Epidermal melanocyte (primary cell): ENCODE results near the gene NOTCH1.

Experiments
- DNase-seq: peaks from one replicate; pipeline ENCODE4 v3.0.0; 2011; ENCODE audit warnings: low spot score; ENCODE audit not compliant: insufficient read length

NOTCH1 gene

DNA sequence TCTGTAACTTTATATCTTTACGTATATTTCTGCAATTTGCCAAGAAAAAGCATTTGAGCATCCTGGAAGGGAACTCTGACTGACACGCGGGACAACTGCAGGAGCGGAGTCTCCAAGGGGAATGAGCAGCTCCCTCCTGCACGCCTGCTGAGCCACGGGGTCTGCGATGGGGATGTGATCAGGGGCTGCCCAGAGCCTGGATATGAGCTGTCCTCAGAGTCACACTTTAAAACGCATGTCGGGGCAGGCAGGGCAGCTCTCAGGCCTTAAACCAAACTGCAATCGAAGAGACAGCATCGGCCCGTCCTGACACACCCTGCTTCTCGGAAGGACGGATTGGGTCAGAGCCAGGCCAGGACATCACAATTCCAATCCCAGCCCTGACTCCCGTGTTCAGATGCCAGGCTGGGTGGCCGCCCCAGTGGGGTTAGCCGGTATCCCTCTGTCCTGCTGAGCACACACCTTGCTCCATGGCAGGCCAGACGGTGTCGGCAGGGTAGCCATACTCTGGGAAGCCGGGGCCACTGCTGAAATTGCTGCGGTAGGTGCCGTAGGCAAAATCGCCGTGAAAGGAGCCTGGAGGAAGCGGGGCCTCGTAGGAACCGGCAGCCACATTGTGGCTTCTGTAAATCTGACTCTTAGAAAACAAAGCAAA is 80.2 kb downstream of the NOTCH1 start:
- DNase-seq = no peak

DNA sequence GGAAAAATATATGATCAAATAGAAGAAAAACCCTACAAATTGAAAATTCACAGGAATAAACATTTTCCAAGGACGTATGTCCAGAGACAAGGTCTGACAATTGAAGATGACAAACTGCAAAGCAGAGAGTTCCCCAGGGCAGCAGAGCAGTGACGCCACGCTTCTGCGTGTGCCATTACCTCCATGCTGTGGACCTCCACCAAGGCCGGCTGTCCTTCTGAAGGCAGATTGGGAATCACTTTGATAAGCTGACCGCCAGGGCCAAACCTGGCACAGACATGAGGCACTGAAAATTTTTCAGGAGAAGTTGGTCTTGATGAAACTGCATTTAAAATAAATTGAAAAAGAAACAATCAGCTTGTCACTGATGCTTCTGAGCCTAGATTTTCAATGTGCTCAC is 81.6 kb downstream of the NOTCH1 start:
- DNase-seq = no peak

DNA sequence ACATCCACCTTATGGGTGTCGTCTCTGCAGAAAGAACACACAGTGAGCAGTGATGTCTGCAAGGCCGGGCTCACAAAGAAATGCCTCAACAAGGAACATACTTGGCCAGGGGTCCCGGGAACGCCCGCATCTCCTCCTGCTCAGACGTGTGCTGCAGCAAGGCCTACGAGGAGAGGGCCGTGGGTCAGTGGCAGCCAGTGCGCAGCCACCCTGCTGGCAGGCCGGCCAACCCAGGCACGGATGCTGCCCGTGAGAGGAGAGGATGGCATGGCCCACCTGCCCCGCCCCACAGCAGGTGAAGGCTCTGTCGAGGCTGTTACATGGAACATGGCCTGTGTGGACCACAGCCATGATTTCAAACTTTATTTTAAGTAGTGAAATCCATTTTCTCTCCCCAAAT is 82.3 kb downstream of the NOTCH1 start:
- DNase-seq = no peak

DNA sequence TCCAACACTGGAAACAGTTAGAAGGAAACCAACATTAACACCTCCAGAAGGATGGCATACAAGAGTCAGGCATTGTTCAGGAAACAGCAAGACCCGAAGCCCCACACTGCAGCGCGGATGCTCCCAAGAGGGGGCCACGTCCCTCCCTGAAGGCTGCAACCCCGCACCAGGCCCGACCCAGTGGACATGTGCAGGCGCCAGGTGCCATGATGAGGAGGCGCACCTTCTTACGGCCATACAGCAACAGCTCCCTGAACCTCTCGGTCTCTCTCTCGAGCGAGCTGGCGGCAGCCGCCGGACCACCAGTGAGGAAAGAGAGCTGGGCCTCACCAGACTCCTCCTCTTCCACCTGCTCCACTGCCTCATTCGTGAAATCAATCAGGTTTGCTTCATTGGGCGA is 83.2 kb downstream of the NOTCH1 start:
- no peak for DNase-seq

DNA sequence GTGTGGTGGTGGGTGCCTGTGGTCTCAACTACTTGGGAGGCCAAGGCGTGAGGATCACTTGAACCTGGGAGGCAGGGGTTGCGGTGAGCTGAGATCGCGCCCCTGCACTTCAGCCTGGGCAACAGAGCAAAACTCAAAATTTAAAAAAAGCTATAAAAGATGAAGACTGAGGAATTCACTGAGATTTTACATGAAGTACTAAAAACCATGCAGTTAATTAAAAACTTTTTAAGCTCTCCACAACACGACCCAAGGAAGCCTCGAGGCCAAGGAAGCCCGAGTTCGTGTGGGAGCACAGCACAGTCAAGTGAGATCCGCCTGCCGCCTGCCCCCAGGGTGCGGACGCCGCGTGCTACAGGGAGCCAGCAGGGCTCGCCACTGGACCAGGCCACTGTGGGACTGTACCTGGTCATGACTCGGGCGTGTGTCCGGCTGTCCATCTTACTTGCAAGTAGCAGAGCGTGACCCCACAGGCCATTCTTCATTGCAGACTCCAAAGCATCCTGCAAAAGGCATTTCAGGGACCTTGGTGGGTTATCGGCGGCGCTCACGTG is 85.0 kb downstream of the NOTCH1 start:
- DNase-seq = no peak

DNA sequence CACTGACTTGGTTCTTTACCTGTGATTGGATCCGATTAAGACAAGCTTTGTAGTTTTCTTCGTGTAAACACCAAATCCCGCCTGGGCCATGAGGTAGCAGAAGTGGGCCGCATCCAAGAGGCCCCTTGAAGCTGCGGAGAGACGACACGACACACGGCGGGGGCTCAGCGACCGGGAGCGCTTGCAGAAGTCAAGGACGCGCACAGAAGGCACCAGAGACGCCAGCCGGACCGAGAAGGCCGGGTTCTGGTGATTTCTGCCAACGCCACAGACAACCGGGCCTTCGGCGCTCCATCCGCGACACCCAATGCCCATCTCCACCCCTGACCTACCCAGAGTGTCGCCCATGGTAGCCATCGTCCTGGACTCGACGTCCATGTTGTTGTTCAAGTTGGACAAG is 86.4 kb downstream of the NOTCH1 start:
- no peak for DNase-seq

DNA sequence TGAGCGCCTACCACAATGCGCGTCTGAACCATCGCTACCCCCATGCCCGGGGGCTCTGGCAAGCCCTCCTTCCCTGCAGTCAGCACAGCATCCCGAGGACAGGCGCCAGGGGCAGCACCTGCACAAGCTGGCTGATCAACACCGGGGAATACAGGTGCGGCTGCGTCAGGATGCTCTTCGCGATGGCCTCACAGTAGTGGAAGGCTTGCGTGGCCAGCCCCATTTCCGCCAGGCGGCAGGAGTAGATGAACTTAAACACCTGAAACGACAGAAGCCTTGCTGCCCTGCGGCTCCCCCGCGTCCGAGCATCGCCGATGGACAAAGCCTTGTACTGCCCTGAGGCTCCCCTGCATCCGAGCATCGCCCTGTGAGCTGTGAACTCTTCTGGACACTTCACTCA is 88.5 kb downstream of the NOTCH1 start:
- no peak for DNase-seq

DNA sequence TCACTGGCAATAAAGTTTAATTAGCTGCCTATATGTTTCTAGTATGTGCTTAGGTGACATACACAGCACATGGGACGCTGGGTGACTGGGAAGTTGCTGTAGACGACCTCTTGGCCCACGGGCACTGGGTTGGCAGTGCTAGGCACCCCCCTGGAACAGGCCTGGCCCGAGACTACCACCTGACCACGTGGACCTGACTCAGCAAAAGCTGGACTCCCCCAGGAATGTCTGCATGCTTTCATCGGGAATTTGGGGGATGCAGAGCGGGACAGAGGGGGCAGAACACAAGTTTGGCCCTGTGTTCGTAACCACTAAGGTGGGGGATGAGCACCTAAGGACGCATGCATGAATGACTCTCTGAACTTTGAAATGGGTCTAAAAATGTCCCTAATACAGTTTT is 89.6 kb downstream of the NOTCH1 start:
- no peak for DNase-seq

DNA sequence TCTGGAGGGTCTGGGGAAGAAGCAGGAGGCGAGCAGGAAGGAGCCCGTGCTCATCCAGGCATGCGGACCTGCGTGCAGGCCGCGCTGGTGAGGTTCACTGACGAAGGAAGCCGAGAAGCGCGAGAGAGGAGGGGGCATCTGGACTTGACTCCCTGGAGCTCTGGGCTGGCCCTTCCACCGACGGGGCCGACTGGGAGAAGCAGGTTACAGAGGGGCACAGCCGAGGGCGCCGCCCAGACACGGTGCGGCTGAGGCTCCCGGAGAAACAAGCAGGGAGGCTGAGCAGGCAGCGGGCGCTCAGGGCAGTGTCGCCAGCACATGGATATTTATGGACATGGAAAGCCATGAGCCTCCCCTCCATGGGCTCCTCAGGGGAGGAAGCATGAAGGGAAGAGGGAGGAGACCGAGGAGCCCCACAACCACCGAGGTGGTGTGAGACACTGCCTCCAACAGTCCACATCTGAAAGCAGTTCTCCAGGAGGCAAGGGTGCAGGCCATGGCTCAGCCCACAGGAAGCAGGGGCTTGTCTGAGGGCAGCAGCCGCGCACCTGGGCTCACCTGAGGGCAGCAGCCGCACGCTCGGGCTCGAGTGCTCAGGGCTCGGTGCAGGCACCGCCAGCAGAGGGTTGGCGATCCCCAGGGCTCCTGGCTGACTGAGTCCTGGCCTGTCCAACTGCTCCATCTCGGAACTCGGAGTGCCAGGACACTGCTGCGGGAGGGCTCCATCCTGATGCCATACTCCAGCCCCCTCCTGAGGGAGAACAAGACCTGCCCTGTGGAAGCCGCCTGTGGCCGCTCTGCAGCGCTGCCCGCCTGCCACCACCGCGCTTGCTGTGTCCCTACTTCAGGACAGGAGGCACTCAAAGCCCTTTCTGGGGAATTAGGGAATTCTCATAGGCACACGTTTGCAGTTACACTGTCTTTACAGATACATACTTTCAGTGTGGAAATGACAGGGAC is 90.5 kb downstream of the NOTCH1 start:
- DNase-seq = no peak

DNA sequence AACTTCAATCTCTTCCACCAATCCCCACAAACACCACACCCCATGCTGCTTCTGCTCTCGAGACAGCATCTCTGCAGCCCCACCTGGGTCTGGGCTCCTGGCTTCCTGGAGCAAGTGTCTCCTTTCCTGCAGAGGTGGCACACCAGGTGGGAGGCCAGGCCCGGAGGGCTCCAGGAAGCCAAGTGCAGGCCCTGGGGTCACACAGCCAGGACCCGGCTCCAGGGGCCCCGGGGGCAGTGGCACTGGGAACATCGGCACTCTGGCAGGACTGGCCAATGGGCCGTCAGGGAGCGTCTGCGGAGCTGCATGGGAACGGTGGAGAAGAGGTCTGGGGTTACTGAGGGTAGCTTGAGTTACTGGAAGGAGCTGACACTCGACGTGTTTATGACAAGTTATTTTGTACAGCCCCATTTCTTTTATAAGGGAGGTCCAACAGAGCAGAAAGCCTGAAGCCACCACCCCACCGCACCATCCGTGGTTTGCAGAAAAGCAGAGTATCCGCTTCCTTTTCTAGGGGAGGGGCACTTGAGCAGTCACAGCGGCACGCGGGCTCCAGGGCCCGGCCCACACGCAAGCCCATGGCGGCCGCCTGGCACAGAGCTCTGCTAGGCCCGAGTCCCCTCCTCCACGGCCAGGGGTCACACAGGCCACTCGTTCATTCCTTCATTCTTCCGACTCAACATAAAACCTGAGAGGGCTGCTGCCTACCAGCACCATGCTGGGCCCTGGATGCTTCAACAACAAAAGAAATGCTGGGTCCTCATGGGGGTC is 91.6 kb downstream of the NOTCH1 start:
- no peak for DNase-seq

DNA sequence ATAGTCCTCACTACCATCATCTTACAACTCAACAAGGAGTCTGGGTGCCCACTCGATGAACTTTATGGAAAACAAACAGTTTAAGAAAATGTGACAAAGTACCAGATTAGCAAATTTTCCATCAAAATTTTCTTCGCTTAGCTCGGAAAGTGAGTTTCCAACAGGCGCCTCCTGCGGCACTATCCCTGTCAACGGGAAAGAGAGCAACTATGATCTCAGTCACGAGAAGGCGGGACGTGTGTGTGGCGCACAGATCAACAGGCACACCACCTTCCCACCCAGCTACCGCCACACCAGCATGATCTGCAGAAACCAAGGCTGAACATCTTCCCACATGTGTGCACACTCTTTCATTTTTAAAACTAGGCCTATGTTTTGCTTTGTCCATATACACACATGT is 92.5 kb downstream of the NOTCH1 start:
- DNase-seq = no peak

DNA sequence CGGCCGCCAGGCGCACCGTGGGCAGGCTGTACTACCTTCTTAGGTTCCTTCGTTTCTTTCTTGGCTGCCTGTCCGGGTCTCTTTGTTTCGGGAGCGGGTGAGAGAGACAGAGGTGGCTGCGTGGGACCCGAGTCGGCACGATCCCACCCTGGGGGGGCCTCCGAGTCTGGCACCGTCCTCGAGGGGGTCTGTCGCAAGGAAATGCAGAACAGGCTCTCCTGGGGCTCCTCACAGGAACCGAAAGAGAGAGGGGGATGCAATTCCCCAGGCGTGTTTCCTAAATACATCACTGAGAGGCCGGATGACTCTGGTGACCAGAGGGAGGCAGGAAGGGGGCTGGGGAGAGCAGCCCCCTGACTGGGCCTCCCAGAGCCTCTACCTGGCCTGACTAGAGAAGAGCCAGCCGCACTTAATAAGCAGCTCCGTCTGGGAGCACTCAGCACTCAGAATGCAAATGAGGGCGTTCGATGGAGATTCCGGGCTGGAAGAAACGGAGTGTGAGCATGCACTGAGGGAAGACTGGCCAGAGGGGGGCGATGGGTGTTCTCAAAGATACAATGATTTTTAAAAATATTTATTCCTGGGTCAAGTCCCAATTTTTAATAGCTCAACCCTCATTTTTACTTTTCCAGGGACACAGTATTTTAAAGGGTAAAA is 94.5 kb downstream of the NOTCH1 start:
- DNase-seq = no peak

DNA sequence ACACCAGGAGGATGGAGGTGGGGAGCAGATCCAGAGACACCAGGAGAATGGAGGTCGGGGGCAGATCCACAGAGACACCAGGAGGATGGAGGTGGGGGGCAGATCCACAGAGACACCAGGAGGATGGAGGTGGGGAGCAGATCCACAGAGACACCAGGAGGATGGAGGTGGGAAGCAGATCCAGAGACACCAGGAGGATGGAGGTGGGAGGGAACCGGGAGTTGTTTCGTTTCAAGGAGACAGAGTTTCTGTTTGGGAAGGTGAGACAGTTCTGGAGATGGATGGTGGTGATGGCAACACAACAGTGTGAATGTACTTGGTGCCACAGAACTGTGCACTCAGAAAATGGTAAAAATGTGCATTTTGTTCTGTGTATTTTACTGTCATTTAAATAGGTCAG is 97.2 kb downstream of the NOTCH1 start:
- no peak for DNase-seq

DNA sequence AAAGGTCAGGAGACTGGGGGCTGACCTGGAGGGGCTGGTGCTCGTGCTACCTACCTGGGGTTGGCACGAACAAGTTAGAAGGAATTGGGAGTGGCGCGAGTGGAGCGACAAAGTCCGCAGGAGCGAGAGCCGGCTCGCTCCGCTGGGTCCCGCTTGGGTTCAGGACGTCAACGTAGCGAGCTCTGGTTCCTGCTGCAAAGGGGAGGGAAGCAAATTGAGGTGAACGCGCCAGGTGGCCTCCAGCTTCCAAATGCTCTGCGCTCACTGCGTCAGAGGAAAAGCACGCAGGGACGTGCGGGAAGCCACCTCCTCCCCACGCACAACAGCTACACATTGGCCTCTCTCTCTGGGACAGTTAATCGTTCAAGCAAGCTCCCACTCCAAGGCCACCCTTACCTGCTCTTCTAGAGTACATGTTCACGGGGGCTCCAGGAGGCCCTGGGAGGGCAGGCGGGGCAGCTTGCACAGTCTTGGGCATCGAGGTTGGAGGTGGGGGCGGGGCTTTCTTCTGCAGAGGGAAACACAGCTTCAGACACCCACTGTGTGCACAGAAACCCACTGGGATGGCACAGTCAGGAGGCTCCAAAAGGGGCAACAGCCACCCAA is 98.6 kb downstream of the NOTCH1 start:
- DNase-seq = no peak

DNA sequence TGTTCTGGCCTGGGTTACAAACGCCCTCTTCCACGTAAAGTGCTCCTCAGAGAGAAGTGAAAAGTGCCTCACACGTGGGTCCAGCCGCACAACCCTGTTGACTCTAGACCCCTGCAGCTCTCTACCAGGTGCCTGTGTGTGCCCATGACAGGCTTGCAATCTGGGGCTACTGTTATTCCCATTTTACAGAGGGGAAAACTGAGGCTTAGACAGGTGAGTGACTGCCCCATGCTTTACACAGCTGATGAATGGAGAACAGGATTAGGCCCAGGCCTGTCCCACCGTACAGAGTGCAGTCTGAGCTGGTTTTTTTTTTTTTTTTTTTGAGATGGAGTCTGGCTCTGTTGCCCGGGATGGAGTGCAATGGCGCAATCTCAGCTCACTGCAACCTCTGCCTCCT is 100.0 kb downstream of the NOTCH1 start:
- no peak for DNase-seq
